Neuronal stem cell (in vitro differentiated cells): Measurements from ENCODE around the gene MAST4.

Experiments
- DNase-seq: peaks from one replicate; pipeline ENCODE4 v3.0.0-alpha.2; 2013; ENCODE audit warnings: low spot score
- H2AFZ ChIP-seq: one replicate; pipeline ENCODE4 v1.6.1; 2013; ENCODE audit warnings: mild to moderate bottlenecking, low read length, inconsistent platforms
- H2AK5ac ChIP-seq: 2 replicates; pipeline ENCODE4 v1.6.1; 2013; ENCODE audit warnings: low read depth, mild to moderate bottlenecking, inconsistent platforms, low read length, moderate library complexity, mixed read lengths
- H2BK120ac ChIP-seq: 2 replicates; pipeline ENCODE4 v1.6.1; 2013; ENCODE audit warnings: low read depth, mild to moderate bottlenecking, inconsistent platforms, low read length, moderate library complexity, mixed read lengths
- H2BK12ac ChIP-seq: one replicate; pipeline ENCODE4 v1.6.1; 2013; ENCODE audit warnings: low read length, inconsistent platforms
- H2BK15ac ChIP-seq: 2 replicates; pipeline ENCODE4 v1.6.1; 2013; ENCODE audit warnings: mild to moderate bottlenecking, low read length, inconsistent platforms, mixed read lengths
- H2BK5ac ChIP-seq: one replicate; pipeline ENCODE4 v1.6.1; 2013; ENCODE audit warnings: inconsistent platforms, mild to moderate bottlenecking, low read length, moderate library complexity
- H3K14ac ChIP-seq: one replicate; pipeline ENCODE4 v1.6.1; 2013; ENCODE audit warnings: low read length, inconsistent platforms
- H3K18ac ChIP-seq: 2 replicates; pipeline ENCODE4 v1.6.1; 2013; ENCODE audit warnings: low read length, inconsistent platforms
- H3K23ac ChIP-seq: 2 replicates; pipeline ENCODE4 v1.6.1; 2013; ENCODE audit warnings: low read depth, mild to moderate bottlenecking, mixed read lengths, low read length, inconsistent platforms; ENCODE audit not compliant: poor library complexity
- H3K27ac ChIP-seq: replicated peaks from 3 replicates; pipeline ENCODE4 v1.5.1; 2013; ENCODE audit warnings: low read length, inconsistent platforms
- H3K27me3 ChIP-seq, 3 experiments: 2 replicates each; pipeline ENCODE4 v1.6.1; 2013; ENCODE audit warnings: low read length in 3 of 3, mild to moderate bottlenecking in 2 of 3, inconsistent platforms in 1 of 3, low read depth in 1 of 3, mixed read lengths in 1 of 3, moderate library complexity in 1 of 3; ENCODE audit not compliant: control insufficient read depth in 3 of 3, insufficient read depth in 3 of 3
- H3K36me3 ChIP-seq, 2 donors: replicated peaks in 1 of 2; 2 replicates each; pipeline ENCODE4 v1.6.1; 2013; ENCODE audit warnings: low read length in 2 of 2; ENCODE audit not compliant: control insufficient read depth in 2 of 2, insufficient read depth in 2 of 2
- H3K4ac ChIP-seq: 2 replicates; pipeline ENCODE4 v1.6.1; 2013; ENCODE audit warnings: inconsistent platforms, mild to moderate bottlenecking, low read length, moderate library complexity
- H3K4me1 ChIP-seq, 2 donors: 1 replicate in 1 of 2; 2 replicates in 1 of 2; pipeline ENCODE4 v1.6.1; 2013; ENCODE audit warnings: low read length in 2 of 2, low read depth in 1 of 2; ENCODE audit not compliant: control insufficient read depth in 2 of 2, insufficient read depth in 1 of 2
- H3K4me2 ChIP-seq: one replicate; pipeline ENCODE4 v1.6.1; 2013; ENCODE audit warnings: mild to moderate bottlenecking, low read length, inconsistent platforms; ENCODE audit not compliant: insufficient read depth, poor library complexity, severe bottlenecking
- H3K4me3 ChIP-seq, 2 donors: 2 replicates each; pipeline ENCODE4 v1.5.1; 2013; ENCODE audit warnings: low read length in 2 of 2, mild to moderate bottlenecking in 2 of 2, inconsistent platforms in 1 of 2, moderate library complexity in 1 of 2
- H3K79me1 ChIP-seq: one replicate; pipeline ENCODE4 v1.6.1; 2013; ENCODE audit warnings: low read depth, mild to moderate bottlenecking, inconsistent platforms, low read length, moderate library complexity
- H3K9ac ChIP-seq: one replicate; pipeline ENCODE4 v1.6.1; 2013; ENCODE audit warnings: mild to moderate bottlenecking, low read depth, low read length, inconsistent platforms; ENCODE audit not compliant: poor library complexity
- H3K9me3 ChIP-seq, 2 donors: replicated peaks in 1 of 2; 2 replicates each; pipeline versions ENCODE3 to v1.6.1; 2013; ENCODE audit warnings: low read length in 2 of 2, mild to moderate bottlenecking in 2 of 2, inconsistent platforms in 1 of 2, low read depth in 1 of 2, mixed read lengths in 1 of 2, moderate library complexity in 1 of 2; ENCODE audit not compliant: control insufficient read depth in 2 of 2, insufficient read depth in 1 of 2
- H4K8ac ChIP-seq: one replicate; pipeline ENCODE4 v1.6.1; 2013; ENCODE audit warnings: low read depth, mild to moderate bottlenecking, inconsistent platforms, low read length, moderate library complexity
- H4K91ac ChIP-seq: one replicate; pipeline ENCODE4 v1.6.1; 2013; ENCODE audit warnings: low read length, low read depth, mild to moderate bottlenecking, inconsistent platforms; ENCODE audit not compliant: poor library complexity
- WGBS, 2 donors: extraction: QIAGEN DNeasy Blood & Tissue Kit; methylation state at CpG; one replicate each; pipeline ENCODE4 v1.1.7; 2013; ENCODE audit warnings: missing lambda C conversion rate in 2 of 2, mixed read lengths in 1 of 2; ENCODE audit not compliant: insufficient read length in 2 of 2, insufficient replicate concordance in 1 of 2; ENCODE audit errors: extremely low coverage in 2 of 2; 5-methylcytosine and 5-hydroxymethylcytosine counted together

MAST4 gene

GRCh38 chr5:66991746-66992145, 395.6 kb downstream of the MAST4 start:
- no peak for DNase-seq
- H2BK5ac ChIP-seq: no peak overlapping the region
- no peaks in the 10 kb centered on the region for H3K79me1 ChIP-seq
- no CpG with 5 or more reads among the region's 2 CpGs for WGBS, 2 donors
- no peaks in the 10 kb centered on the region for H3K27me3 ChIP-seq
- H3K36me3 ChIP-seq: no peaks in the 10 kb centered on the region
- no peak overlapping the region for H4K8ac ChIP-seq
- no peak overlapping the region for H3K23ac ChIP-seq
- no peak overlapping the region for H2BK120ac ChIP-seq
- H4K91ac ChIP-seq: no peak overlapping the region
- no peak overlapping the region for H3K18ac ChIP-seq
- H3K9ac ChIP-seq: no peak overlapping the region
- H3K4ac ChIP-seq: no peak overlapping the region
- H2AK5ac ChIP-seq: no peak overlapping the region
- no peak overlapping the region for H3K4me3 ChIP-seq
- H3K14ac ChIP-seq: no peak overlapping the region
- no peaks in the 10 kb centered on the region for H3K9me3 ChIP-seq
- no peak overlapping the region for H3K27ac ChIP-seq
- H3K4me1 ChIP-seq: peaks cover 3 to 14% of the 10 kb centered on the region in 2 donors
- H3K4me2 ChIP-seq: no peak overlapping the region
- no peak overlapping the region for H2AFZ ChIP-seq
- H2BK12ac ChIP-seq: no peak overlapping the region
- no peak overlapping the region for H2BK15ac ChIP-seq

- DNase-seq: no peak
- no peak overlapping the region for H3K18ac ChIP-seq
- H3K14ac ChIP-seq: no peak overlapping the region
- H3K4me3 ChIP-seq: no peak overlapping the region
- H3K36me3 ChIP-seq: no peaks in the 10 kb centered on the region
- H2BK5ac ChIP-seq: no peak overlapping the region
- WGBS, 2 donors: no CpG with 5 or more reads among the region's 4 CpGs
- H3K23ac ChIP-seq: no peak overlapping the region
- H3K9ac ChIP-seq: no peak overlapping the region
- no peak overlapping the region for H3K4me2 ChIP-seq
- H2AFZ ChIP-seq: no peak overlapping the region
- H3K27ac ChIP-seq: no peak overlapping the region
- no peak overlapping the region for H2AK5ac ChIP-seq
- no peak overlapping the region for H4K91ac ChIP-seq
- peaks cover 3 to 14% of the 10 kb centered on the region in 2 donors for H3K4me1 ChIP-seq
- no peaks in the 10 kb centered on the region for H3K27me3 ChIP-seq
- H3K9me3 ChIP-seq: no peaks in the 10 kb centered on the region
- no peak overlapping the region for H2BK15ac ChIP-seq
- H3K4ac ChIP-seq: no peak overlapping the region
- H2BK12ac ChIP-seq: no peak overlapping the region
- H4K8ac ChIP-seq: no peak overlapping the region
- H3K79me1 ChIP-seq: no peaks in the 10 kb centered on the region
- H2BK120ac ChIP-seq: no peak overlapping the region
Observed at GRCh38 chr5:66992547-66992946, 396.4 kb downstream of the MAST4 start.

- no peak overlapping the region for H2BK120ac ChIP-seq
- no peak for DNase-seq
- H3K4me1 ChIP-seq: peaks cover 3 to 14% of the 10 kb centered on the region in 2 donors
- H3K27ac ChIP-seq: no peak overlapping the region
- no peak overlapping the region for H3K4me2 ChIP-seq
- no peak overlapping the region for H2BK15ac ChIP-seq
- no peak overlapping the region for H2BK5ac ChIP-seq
- H3K23ac ChIP-seq: no peak overlapping the region
- H3K27me3 ChIP-seq: no peaks in the 10 kb centered on the region
- no peaks in the 10 kb centered on the region for H3K36me3 ChIP-seq
- no peak overlapping the region for H2BK12ac ChIP-seq
- no peaks in the 10 kb centered on the region for H3K9me3 ChIP-seq
- no peak overlapping the region for H3K4me3 ChIP-seq
- no peak overlapping the region for H4K8ac ChIP-seq
- H2AFZ ChIP-seq: no peak overlapping the region
- no peak overlapping the region for H2AK5ac ChIP-seq
- no peak overlapping the region for H3K4ac ChIP-seq
- H3K18ac ChIP-seq: no peak overlapping the region
- H3K79me1 ChIP-seq: no peaks in the 10 kb centered on the region
- H4K91ac ChIP-seq: no peak overlapping the region
- H3K14ac ChIP-seq: no peak overlapping the region
- H3K9ac ChIP-seq: no peak overlapping the region
Observed at GRCh38 chr5:66993448-66993847, 397.3 kb downstream of the MAST4 start.

- Histone ChIP-seq H3K9ac (no peak overlapping the region), H3K4me2 (no peak overlapping the region), H2AFZ (no peak overlapping the region), H2BK15ac (no peak overlapping the region), H3K9me3 (no peaks in the 10 kb centered on the region), H2BK120ac (no peak overlapping the region), H3K14ac (no peak overlapping the region), H4K91ac (no peak overlapping the region), H4K8ac (no peak overlapping the region), H2AK5ac (no peak overlapping the region), H3K4me3 (no peak overlapping the region), H3K36me3 (no peaks in the 10 kb centered on the region), H3K27ac (no peak overlapping the region), H3K18ac (no peak overlapping the region), H3K23ac (no peak overlapping the region), H3K79me1 (no peaks in the 10 kb centered on the region), H3K27me3 (no peaks in the 10 kb centered on the region), H2BK12ac (no peak overlapping the region), H3K4me1 (peaks cover 3 to 13% of the 10 kb centered on the region in 2 donors), H3K4ac (no peak overlapping the region), H2BK5ac (no peak overlapping the region)
- DNase-seq: no peak
- WGBS, 2 donors: no CpG with 5 or more reads among the region's 4 CpGs
Observed at GRCh38 chr5:66993882-66994281, 397.7 kb downstream of the MAST4 start.
